Measurements from ENCODE around the gene MOSMO. TPM values are rescaled to one million over a fixed set of nuclear protein-coding genes. Genes with fewer than 3 reads are reported as not detected.

MOSMO gene
- total RNA-seq, 1 experiment from 2014 or later = 10.9 TPM

GRCh38 chr16:22050963-22051362 is 43.1 kb downstream of the MOSMO start:
- H3K36me3 ChIP-seq (ENCODE audit: control insufficient read depth, insufficient read depth, low read length) = no peaks in the 10 kb centered on the region
- POLR2A ChIA-PET = no interaction called here

GRCh38 chr16:22052980-22053379 is 45.1 kb downstream of the MOSMO start:
- no peaks in the 10 kb centered on the region for H3K4me1 Mint-ChIP-seq (ENCODE audit: low read depth, unreplicated experiment)
- H3K4me3 Mint-ChIP-seq (ENCODE audit: unreplicated experiment) = no peak overlapping the region
- no peak overlapping the region for H3K27ac Mint-ChIP-seq (ENCODE audit: unreplicated experiment)
- POLR2A ChIA-PET = no interaction called here
- H3K27me3 Mint-ChIP-seq (ENCODE audit: insufficient read depth, unreplicated experiment) = no peaks in the 10 kb centered on the region
- H3K36me3 Mint-ChIP-seq (ENCODE audit: insufficient read depth, unreplicated experiment) = no peaks in the 10 kb centered on the region
- H3K36me3 ChIP-seq (ENCODE audit: control insufficient read depth, insufficient read depth, low read length) = no peaks in the 10 kb centered on the region
- H3K9me3 ChIP-seq = no peaks in the 10 kb centered on the region
- no peak for TF ChIP-seq CTCF (IDR thresholded peaks at IDR 0.05; ENCODE audit: insufficient read depth in 1 of 2, low read depth in 1 of 2, low read length in 1 of 2, severe bottlenecking in 1 of 2, unreplicated experiment in 1 of 2)
- no peaks in the 10 kb centered on the region for H3K27me3 ChIP-seq (replicated peaks; ENCODE audit: control insufficient read depth, insufficient read depth, low read length)
- CTCF ChIA-PET = no interaction called here
- no peak overlapping the region for H3K4me3 ChIP-seq (ENCODE audit: low read depth, low read length)
- H3K9me3 Mint-ChIP-seq (ENCODE audit: unreplicated experiment) = no peaks in the 10 kb centered on the region
- BruUV-seq (replicated peaks) = no TSS peak
- intact Hi-C loops (cut with micrococcal nuclease; ENCODE audit: unreplicated experiment) = no loop called here
- no peaks in the 10 kb centered on the region for H3K4me1 ChIP-seq
- DNase-seq = no peak

More at GRCh38 chr16:22050963-22051362, 43.1 kb downstream of the MOSMO start:
- no peak for TF ChIP-seq CTCF (IDR thresholded peaks at IDR 0.05; ENCODE audit: insufficient read depth in 1 of 2, low read depth in 1 of 2, low read length in 1 of 2, severe bottlenecking in 1 of 2, unreplicated experiment in 1 of 2)
- H3K27me3 ChIP-seq (replicated peaks; ENCODE audit: control insufficient read depth, insufficient read depth, low read length) = no peaks in the 10 kb centered on the region
- Mint-ChIP-seq H3K27ac (ENCODE audit: unreplicated experiment) (no peak overlapping the region), H3K9me3 (ENCODE audit: unreplicated experiment) (no peaks in the 10 kb centered on the region), H3K4me1 (ENCODE audit: low read depth, unreplicated experiment) (no peaks in the 10 kb centered on the region), H3K4me3 (ENCODE audit: unreplicated experiment) (no peak overlapping the region), H3K36me3 (ENCODE audit: insufficient read depth, unreplicated experiment) (no peaks in the 10 kb centered on the region), H3K27me3 (ENCODE audit: insufficient read depth, unreplicated experiment) (no peaks in the 10 kb centered on the region)
- no TSS peak for BruUV-seq (replicated peaks)
- no peaks in the 10 kb centered on the region; the same call in 1 of the 2 replicates for H3K4me1 ChIP-seq
- DNase-seq = no peak
- no peak overlapping the region for H3K4me3 ChIP-seq (ENCODE audit: low read depth, low read length)
- CTCF ChIA-PET = no interaction called here
- intact Hi-C loops (cut with micrococcal nuclease; ENCODE audit: unreplicated experiment) = no loop called here
- H3K9me3 ChIP-seq = no peaks in the 10 kb centered on the region

DNA sequence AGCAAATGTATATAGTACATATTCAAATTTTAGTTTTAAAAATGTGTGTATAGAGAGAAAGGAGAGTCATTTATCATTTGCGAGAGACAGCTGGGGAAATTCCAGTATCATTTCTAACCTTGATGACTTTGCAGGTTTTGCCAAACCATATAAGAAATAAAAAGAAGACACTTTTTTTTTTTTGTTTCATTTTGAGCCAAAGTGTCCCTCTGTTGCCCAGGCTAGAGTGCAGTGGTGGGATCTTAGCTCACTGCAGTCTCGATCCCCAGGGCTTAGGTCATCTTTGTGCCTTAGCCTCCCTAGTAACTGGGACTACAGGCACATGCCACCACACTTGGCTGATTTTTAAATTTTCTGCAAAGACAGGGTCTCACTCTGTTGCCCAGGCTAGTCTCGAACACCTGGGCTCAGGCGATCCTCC is 46.0 kb downstream of the MOSMO start:
- ChIA-PET CTCF (no interaction called here), POLR2A (no interaction called here)
- H3K4me1 ChIP-seq = no peaks in the 10 kb centered on the region
- no TSS peak for BruUV-seq (replicated peaks)
- Mint-ChIP-seq H3K4me1 (ENCODE audit: low read depth, unreplicated experiment) (no peaks in the 10 kb centered on the region), H3K4me3 (ENCODE audit: unreplicated experiment) (no peak overlapping the region), H3K27ac (ENCODE audit: unreplicated experiment) (no peak overlapping the region), H3K9me3 (ENCODE audit: unreplicated experiment) (no peaks in the 10 kb centered on the region), H3K27me3 (ENCODE audit: insufficient read depth, unreplicated experiment) (no peaks in the 10 kb centered on the region), H3K36me3 (ENCODE audit: insufficient read depth, unreplicated experiment) (no peaks in the 10 kb centered on the region)
- no peaks in the 10 kb centered on the region for H3K36me3 ChIP-seq (ENCODE audit: control insufficient read depth, insufficient read depth, low read length)
- TF ChIP-seq CTCF (IDR thresholded peaks at IDR 0.05; ENCODE audit: insufficient read depth in 1 of 2, low read depth in 1 of 2, low read length in 1 of 2, severe bottlenecking in 1 of 2, unreplicated experiment in 1 of 2) = no peak
- H3K4me3 ChIP-seq (ENCODE audit: low read depth, low read length) = no peak overlapping the region
- H3K9me3 ChIP-seq = no peaks in the 10 kb centered on the region
- intact Hi-C loops (cut with micrococcal nuclease; ENCODE audit: unreplicated experiment) = no loop called here
- H3K27me3 ChIP-seq (replicated peaks; ENCODE audit: control insufficient read depth, insufficient read depth, low read length) = no peaks in the 10 kb centered on the region
- no peak for DNase-seq

All from Caco-2 (cell line).